AG20443 (cell line): Measurements from ENCODE around the gene PDCD2L.
"Not testable (repeated sequence)": the region's sequence is repeated elsewhere in the genome, so short reads cannot be mapped to it uniquely, and the experiment has no call there.

Experiments
- DNase-seq: peaks from one replicate; pipeline ENCODE4 v3.0.0; 2012; ENCODE audit warnings: low spot score, mixed read lengths

Gene PDCD2L, protein sequence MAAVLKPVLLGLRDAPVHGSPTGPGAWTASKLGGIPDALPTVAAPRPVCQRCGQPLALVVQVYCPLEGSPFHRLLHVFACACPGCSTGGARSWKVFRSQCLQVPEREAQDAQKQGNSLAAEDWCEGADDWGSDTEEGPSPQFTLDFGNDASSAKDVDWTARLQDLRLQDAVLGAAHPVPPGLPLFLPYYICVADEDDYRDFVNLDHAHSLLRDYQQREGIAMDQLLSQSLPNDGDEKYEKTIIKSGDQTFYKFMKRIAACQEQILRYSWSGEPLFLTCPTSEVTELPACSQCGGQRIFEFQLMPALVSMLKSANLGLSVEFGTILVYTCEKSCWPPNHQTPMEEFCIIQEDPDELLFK

DNA sequence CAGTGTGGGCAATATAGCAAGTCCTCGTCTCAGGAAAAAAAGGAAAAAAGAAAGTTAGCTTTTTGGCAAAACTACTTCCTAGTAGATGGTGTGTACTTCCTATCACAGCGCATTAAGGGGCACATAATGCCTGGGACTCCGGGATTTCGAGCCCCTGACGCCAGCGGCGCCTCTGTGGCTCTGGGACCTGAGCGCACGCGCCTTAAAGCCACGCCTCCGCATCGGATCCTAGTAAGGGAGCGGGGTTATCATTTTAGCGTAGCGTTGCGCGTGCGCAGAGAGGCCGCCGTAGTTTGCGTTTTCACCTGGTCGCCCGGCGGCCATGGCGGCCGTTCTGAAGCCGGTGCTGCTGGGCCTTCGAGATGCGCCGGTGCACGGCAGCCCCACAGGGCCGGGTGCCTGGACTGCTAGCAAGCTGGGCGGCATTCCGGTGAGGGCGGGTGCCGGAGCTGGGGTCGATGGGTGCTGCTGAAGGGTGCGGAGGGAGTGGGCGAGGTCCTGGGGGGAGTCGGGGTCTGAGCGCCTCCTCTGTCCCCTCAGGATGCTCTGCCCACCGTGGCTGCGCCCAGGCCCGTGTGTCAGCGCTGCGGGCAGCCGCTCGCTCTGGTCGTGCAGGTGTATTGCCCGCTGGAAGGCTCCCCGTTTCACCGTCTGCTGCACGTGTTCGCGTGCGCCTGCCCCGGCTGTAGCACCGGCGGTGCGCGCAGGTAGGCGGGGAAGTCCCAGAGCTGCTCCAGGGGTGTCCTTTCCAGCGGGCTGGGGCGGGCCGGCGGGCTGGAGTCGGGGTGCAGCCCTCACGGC is at the start of gene PDCD2L:
Gene PDCD2L, plus strand, starts transcription at position 291 of the 801 bp plus-strand sequence. Its CDS starts 32 bp downstream, at position 323.
- DNase-seq, result peak; percentile 99

DNA sequence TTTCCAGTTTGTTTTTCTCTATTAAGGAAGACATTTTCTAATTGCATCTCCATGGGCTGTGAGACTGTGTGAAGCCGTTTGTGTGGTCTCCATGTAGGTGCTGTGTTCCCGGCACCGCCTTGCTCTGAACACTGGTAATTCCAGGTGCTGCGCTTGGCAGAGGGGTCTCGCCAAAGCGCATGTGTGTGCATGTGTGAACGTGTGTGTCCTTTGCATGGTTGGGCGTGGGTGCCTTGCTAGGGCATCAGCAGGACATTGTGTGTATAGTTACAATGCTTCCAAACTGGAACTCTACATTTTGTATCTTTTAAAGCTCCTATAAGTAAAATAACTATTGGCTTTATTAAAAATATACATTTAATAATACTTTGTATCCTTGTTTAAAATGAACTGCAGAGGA is 49.0 kb upstream of the PDCD2L start:
- DNase-seq, result no peak

DNA sequence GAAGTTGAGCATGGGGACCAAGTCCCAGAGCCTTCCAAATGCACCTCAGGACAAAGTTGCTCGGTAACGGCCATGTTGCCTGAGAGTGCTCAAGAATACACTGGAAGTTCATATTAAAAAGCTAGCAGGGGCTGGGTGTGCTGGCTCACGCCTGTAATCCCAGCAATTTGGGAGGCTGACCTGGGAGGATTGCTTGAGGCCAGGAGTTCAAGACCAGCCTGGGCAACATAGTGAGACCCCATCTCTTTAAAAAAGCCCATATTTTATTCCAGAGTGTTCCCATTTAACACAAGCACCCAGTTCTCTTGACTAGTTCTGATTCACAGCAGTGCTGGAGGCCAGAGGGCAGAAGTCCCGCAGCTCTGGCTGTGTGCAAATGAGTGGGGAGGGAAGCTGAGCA is 47.3 kb upstream of the PDCD2L start:
- no peak for DNase-seq

DNA sequence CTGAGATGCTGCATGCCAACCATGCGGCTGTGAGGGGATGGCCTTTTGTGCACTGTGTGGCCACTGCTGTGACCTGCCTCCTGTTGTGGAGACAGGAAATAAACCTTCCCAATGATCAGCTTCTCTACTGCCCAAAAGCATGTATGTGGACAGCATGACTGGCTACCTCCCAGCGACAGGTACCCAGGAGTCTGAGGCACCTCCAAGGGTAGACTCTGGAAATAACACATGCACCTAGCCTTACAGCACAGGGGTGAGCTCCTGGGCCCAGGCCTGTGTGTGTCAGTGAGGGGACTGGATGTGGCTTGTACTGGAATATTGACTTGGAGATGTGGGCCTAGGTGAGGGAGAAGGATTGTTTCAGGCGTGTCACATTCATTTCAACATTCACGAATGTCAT is 46.8 kb upstream of the PDCD2L start:
- no peak for DNase-seq

DNA sequence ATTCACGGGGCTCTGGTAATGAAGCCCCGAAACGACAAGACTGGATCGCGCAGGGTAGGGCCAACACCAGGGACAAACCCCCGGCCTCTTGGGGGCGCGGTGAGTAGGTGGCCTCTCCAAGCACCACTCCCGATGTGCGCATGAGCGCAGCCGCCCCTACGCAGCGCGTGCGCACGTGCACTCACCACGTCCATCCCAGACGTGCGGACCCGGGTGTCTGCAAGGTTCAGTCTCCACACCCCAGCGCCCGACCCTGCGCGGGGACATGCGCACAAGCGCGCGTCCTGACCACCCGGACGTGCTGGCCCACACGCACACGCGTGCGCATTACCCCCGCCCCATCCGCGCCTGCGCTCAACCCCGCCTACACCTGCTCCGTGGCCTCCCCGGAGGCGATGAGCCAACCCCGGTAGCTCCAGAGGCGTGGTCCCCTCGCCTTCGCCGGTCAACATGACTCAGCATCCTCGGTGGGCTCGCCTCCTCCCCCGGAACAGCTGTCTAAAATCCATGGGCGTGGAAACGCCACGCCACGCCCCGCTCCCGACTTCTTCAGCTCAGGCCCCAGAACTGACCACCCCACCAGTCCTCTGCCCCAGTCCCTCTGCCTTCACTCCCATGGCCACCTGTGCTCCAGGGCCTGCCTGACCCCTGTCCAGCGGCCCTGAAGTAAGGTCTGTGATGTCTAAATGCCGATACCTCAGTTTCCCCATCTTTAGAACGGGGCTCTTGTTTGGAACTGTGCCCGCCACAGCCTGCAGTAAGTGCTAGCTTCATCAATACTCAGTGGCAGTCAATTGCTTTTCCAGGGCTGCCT is 44.9 kb upstream of the PDCD2L start:
- peak; percentile 100 for DNase-seq

DNA sequence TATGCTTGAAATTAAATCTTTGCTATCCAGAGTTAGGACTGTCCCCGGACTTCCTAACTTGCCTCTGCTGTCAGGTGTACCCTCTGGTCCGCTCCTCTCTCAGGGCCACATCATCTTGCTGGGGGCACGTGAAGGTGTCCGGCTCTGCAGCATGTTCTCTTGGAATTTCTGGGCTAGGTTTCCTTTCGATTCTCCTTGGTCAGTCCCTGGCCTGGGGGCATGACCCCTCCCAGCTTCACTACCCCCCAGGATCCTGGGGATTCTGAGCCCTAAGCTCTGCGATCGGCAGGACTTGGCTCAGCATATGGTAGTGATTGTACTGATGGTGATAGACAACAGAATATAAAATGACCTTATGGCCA is 44.3 kb upstream of the PDCD2L start:
- no peak for DNase-seq

DNA sequence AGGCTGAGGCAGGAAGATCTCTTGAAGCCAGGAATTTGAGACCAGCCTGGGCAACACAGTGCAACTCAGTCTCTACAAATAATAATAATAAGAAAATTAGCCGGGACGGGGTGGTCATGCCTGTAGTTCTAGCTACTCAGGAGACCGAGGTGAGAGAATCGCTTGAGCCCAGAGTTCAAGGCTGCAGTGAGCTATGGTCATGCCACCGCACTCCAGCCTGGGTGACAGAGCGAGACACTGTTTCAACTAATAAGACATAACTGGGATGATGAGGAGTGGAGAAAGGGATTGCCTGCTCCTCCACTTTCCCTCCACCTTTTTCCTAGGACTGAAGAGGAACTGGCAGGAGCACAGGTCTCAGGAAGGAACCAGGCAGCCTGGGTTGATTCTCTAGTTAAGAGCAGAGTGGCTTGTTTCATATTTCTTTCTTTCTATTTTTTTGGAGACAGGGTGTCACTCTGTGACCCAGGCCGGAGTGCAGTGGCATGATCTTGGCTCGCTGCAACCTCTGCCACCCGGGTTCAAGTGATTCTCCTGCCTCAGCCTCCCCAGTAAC is 43.8 kb upstream of the PDCD2L start:
- no peak for DNase-seq

DNA sequence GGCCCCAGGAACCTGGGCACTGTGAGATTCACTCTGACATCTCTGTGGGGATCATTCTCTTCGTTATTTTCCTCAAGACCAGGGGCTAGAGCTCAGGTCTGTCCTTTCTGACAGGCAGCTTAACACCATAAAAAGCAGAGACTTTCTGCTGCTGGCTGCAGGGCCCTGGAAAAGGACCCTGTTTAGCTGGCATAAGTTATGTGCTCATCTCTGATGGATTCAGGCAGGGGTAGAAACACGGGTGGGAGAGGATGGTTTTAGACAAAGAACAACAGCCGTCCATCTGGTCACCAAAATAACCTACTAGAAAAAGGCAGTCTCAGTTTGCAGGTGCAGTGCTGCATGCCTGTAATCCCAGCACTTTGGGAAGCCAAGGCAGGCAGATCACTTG is 41.5 kb upstream of the PDCD2L start:
- no peak for DNase-seq

DNA sequence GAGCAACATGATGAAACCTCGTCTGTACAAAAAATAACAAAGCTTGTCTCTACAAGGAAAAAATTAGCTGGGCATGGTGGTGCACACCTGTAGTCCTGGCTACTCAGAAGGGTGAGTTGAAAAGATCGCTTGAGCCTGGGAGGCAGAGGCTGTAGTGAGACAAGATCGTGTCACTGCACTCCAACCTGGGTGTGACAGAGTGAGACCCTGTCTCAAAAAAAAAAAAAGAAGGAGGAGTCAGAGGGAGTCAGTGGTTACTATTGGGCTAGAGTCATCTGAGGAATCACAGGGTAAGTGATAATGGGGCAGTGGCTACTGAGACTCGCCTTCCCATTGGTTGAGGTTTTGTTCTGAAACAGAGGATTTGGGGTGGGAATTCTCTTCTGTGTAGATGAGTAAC is 41.1 kb upstream of the PDCD2L start:
- no peak for DNase-seq

DNA sequence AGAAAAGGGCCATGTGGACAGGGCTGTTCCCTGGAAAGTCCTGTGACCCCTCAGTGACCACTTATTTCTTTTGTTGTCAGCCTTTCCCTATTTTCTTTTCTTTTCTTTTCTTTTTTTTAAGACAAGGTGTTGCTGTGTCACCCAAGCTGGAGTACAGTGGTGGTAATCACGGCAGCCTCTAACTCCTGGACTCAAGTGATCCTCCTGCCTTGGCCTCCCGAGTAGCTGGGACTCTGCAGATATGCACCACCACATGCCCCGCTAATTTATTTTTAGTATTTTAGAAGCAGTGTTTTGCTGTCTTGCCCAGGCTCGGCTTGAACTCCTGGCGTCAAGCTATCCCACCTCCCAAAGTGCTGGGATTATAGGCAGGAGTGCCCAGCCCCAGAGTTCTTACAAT is 40.3 kb upstream of the PDCD2L start:
- no peak for DNase-seq

DNA sequence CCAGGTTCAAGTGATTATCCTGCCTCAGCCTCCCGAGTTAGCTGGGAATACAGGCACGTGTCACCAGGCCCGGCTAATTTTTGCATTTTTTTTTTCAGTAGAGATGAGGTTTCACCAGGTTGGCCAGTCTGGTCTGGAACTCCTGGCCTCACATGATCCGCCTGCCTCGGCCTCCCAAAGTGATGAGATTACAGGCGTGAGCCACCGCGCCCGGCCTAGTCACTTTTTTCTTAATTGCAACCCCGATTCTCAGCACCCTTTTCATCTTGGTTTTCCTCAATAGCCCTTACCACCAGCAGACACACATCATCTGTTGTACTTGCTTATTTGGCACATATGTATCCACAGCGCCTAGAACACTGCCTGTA is 39.8 kb upstream of the PDCD2L start:
- no peak for DNase-seq

DNA sequence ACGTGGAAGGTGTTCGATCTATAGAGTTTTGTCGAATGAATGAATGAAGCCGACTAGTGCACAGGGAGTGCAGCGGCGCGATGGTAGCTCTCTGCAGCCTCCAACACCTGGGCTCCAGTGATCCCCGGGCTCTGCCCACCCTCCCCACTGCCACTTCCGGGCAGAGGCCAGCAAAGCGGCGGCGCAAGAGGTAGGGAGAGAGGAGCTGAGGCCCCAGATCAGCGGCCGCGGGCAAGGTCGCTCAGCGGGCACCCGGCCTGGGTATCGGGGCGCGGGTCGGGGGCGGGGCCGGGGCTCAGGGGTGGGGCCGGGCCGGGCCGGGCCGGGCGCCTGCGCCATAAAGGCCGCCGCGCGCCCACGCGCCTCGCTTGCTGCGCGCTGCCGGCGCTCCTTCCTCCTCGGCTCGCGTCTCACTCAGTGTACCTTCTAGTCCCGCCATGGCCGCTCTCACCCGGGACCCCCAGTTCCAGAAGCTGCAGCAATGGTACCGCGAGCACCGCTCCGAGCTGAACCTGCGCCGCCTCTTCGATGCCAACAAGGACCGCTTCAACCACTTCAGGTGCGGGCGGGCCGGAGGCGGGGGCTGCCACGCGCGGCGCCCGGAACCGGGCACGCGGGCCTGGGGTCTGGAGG is 39.3 kb upstream of the PDCD2L start, which contains the start of gene GPI:
Gene GPI, plus strand, starts transcription at position 367 of the 633 bp plus-strand sequence. Its CDS starts 71 bp downstream, at position 438.
- peak; percentile 90 for DNase-seq

DNA sequence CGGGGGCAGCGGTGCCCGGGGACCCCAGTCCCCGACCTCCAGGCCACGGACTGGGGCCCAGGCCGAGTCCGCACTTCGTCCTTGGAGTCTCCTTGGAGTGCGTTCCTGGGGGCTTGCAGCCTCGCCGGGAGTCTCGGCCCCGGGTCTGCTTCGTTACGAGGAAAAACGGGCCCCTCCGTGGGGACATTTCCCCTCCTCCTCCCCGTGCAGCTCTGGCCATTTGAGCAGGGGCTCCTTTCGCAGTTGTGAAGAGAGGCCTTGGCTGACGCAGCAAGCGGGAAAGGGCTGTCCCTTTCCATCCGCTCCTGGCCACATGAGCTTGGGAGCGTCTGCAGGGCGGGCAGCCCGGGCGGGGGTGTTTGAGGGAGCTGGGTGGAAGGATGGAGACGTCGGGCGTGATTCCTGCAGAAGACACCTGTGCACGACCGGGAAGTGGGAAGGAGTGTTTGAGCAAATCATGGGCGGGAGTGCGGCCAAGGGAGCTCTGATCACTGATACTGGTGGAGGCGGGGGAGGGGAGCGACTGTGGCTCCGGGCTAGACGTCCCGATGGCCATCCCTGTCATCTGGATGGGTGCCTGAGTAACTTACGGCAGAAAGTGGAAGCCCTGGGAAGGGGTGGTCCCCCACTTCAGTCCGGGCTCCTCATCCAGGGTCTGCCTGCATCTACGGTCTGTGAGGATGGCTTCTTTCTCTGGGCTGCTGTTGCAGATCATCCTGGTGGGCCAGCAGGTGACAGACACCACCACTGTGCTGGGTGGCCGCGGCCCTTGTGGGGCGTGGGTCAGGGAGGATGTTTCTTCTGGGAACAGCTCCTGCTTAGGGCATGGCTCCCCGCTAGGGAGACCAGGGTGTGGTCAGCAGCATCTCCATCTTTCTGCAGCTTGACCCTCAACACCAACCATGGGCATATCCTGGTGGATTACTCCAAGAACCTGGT is 38.5 kb upstream of the PDCD2L start:
- DNase-seq, result peak; percentile 71

DNA sequence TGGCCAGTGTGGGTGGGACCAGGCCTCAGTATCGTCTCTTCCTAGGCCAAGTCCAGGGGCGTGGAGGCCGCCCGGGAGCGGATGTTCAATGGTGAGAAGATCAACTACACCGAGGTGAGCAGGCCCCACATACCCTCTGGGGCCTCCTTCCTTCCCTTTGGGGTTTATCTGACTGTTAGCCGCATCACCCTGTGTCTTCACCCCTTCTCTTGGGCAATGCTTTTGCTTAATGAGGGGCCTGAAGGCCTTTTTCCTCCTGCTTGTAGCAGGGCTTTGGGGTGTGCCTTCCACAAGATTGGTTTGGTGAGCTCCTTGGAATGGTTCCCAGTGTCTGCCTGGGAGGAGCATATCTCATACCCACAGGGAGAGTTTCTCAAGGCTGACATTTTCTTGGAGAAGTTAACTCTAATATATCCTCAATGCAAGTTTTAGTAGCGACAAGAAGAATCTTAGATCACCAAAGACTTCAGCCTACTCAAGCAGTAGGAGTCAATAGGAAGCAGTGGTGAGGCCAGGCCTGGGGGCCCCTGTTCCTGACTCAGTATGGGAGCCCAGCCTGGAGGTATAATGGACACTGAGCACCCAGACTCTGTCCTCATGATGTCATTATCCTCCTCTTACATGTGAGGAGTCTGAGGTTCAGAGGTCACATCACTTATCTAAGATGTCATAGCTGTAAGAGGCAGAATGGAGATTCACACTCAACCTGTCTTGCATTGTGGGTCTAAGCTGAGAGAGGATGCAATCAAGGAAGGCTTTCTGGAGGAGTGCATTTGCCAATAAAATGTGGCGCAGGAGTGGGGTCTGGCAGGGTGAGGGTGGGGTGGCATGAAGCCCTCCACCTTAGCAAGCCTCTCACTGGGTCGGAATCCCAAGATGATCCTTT is 37.2 kb upstream of the PDCD2L start:
- peak; percentile 67 for DNase-seq

DNA sequence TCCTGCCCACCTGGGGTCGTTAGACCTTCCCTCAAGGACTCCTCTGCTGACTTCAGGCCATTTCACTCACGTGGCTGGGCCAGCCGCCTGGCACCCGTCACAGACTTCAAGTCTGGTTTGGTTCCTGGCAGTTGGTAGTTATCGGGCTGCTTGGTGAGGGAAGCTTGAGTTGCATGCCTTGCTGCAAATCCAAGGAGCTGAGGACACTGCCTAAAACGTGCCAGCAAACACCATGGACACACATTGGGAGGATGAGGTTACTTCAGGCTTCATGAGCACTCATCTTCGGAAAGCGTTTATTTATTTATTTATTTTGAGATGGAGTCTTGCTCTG is 36.6 kb upstream of the PDCD2L start:
- DNase-seq, result no peak

DNA sequence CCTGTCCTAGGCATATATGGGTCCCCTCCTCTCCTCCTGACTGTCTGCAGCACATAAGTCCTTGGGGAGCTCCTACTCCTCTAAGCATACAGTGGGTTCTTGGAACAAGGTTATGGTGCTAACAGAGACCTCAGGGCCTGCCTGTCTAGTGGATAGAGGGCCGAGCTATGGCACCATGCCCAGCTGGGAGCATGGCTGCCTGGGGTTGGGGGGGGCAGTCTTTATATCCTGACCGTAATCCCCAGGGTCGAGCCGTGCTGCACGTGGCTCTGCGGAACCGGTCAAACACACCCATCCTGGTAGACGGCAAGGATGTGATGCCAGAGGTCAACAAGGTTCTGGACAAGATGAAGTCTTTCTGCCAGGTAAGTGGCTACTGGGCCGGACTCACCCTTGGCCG is 35.9 kb upstream of the PDCD2L start:
- DNase-seq, result no peak

DNA sequence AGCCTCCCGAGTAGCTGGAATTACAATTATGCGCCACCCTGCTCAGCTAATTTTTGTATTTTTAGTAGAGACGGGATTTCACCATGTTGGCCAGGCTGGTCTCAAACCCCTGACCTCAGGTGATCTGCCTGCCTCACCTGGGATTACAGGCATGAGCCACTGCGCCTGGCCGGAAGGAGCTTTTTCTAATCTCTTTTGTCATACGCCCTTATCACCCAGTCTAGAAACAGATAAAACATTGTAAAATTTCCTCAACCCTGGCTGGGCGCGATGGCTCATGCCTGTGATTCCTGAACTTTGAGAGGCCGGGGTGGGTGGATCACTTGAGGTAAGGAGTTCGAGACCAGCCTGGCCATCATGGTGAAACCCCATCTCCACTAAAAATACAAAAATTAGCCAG is 35.0 kb upstream of the PDCD2L start:
- DNase-seq, result not testable (repeated sequence)

DNA sequence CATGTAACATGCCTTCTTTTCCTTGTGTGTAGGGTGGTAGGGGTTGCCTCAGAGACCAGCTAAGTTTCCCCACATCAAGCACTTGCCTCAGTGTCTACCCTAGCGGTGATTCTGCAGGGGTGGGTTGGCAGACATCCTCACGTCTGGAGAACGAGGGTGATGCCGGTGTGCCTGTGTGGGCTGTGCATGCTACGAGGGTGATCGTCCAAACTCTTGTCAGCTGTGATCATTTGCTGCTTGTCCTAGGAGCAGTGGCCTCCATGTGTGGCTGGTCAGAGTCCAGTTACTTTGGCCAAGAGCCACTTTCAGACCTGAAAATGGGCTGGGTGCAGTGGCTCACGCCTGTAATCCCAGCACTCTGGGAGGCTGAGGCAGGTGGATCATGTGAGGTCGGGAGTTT is 34.1 kb upstream of the PDCD2L start:
- no peak for DNase-seq

DNA sequence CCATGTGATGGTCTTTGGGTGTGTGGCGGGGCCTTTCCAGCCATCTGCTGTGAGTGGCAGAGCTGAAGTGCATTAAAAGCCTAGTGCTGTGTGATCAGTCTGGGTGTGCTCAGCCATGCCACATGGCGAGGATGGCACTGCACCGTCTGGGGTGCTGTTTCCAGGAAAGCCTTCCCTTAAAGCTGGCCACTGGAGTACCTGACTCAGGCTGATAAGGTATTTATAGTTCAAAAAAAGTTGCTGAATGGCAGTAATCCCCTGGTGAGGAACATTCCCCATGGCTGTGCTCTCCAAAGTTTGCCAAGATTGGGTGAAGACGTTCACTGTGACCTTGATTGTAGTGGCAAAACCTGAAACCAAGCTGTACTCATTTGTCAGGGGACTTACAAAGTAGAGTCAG is 33.2 kb upstream of the PDCD2L start:
- no peak for DNase-seq
